BJ (cell line): Measurements from ENCODE around the gene SLAMF9. TPM values are rescaled to one million over a fixed set of nuclear protein-coding genes. Genes with fewer than 3 reads are reported as not detected.

Experiments used
- CTCF ChIA-PET: fragments of 350-600 bp; formaldehyde crosslinking; extraction: SDS; loops from one replicate; lab custom pipeline; 2021; ENCODE audit warnings: antibody characterized with exemption, inconsistent platforms; lab: Yijun Ruan, JAX
- POLR2A ChIA-PET: fragments of 300-600 bp; sonication (Branson Sonifier 250); formaldehyde crosslinking; extraction: SDS; loops from one replicate; lab custom pipeline; 2021; ENCODE audit warnings: antibody characterized with exemption; lab: Charles Lee
- DNase-seq: peaks from one replicate; pipeline ENCODE4 v3.0.0-alpha.2; 2011; ENCODE audit warnings: low read depth
- H3K27me3 ChIP-seq: 2 replicates; pipeline ENCODE4 v1.6.0; 2011; ENCODE audit warnings: low read length; ENCODE audit not compliant: control insufficient read depth, insufficient read depth
- H3K36me3 ChIP-seq: 2 replicates; pipeline ENCODE4 v1.5.1; 2011; ENCODE audit warnings: low read length; ENCODE audit not compliant: control insufficient read depth, insufficient read depth
- H3K4me3 ChIP-seq: 2 replicates; pipeline ENCODE4 v1.5.1; 2011; ENCODE audit warnings: low read depth, mild to moderate bottlenecking, control low read depth, low read length
- polyA plus RNA-seq: library from polyadenylated mRNA; depleted of rRNA; stranded (reverse); fragments of >200 nt; gene quantifications from 2 replicates; pipeline ENCODE4 v1.2.3, GENCODE V29; 2011
- TF ChIP-seq, protein P1 (sequence below): IDR thresholded peaks from 2 replicates; pipeline ENCODE4 v1.5.1; 2011; ENCODE audit warnings: low read depth, mild to moderate bottlenecking, control low read depth, inconsistent platforms, low read length, moderate library complexity; ENCODE audit not compliant: insufficient read depth

The SLAMF9 gene
- polyA plus RNA-seq, 1 experiment, result not detected

DNA sequence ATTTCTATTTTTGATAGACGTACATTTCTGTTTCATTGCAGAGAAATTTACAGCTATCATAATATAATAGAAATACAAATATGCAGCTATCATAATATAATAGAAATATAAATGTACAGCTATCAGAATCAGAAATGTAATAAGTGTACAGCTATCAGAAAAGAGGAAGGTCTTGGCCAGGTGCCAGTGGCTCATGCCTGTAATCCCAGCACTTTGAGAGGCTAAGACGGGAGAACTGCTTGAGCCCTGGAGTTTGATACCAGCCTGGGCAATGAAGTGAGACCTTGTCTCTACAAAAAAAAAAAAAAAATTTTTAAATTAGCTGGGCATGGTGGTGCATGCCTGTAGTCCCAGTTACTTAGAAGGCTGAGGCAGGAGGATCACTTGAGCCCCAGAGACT, 39.9 kb upstream of the SLAMF9 start:
- CTCF ChIA-PET, result interaction anchor here (1.0 to 1.9 kb wide), 2 partner anchors 12 to 14 kb away, joined by 3 to 10 read pairs; no protein-coding TSS in a partner anchor
- POLR2A ChIA-PET, result no interaction called here
- TF ChIP-seq, protein P1, sequence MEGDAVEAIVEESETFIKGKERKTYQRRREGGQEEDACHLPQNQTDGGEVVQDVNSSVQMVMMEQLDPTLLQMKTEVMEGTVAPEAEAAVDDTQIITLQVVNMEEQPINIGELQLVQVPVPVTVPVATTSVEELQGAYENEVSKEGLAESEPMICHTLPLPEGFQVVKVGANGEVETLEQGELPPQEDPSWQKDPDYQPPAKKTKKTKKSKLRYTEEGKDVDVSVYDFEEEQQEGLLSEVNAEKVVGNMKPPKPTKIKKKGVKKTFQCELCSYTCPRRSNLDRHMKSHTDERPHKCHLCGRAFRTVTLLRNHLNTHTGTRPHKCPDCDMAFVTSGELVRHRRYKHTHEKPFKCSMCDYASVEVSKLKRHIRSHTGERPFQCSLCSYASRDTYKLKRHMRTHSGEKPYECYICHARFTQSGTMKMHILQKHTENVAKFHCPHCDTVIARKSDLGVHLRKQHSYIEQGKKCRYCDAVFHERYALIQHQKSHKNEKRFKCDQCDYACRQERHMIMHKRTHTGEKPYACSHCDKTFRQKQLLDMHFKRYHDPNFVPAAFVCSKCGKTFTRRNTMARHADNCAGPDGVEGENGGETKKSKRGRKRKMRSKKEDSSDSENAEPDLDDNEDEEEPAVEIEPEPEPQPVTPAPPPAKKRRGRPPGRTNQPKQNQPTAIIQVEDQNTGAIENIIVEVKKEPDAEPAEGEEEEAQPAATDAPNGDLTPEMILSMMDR, result no peak
- H3K27me3 ChIP-seq, result no peaks in the 10 kb centered on the region
- no peak for DNase-seq
- H3K36me3 ChIP-seq, result no peaks in the 10 kb centered on the region
- no peak overlapping the region for H3K4me3 ChIP-seq

DNA sequence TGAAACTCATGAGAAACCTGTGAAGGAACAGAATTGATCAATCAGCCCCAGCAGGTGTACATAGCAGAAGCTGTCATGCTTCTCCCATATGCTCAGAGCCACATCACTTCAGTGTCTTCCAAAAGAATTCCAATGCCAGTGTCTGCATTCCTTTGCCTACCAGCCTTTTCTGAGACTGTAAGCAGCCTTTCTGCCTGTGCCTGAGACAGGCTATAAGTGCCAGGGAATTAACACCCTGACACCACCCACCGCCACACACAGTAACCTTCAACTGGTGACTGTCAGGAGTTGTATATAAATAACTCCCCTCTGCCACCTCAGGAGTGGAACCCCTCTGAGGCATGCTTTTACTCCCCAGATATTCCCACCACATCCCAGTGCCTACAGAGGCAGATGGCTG, 38.1 kb upstream of the SLAMF9 start:
- CTCF ChIA-PET, result interaction anchor here (1.5 kb wide), 1 partner anchor 14 kb away, joined by 15 read pairs; no protein-coding TSS in a partner anchor
- no peaks in the 10 kb centered on the region for H3K27me3 ChIP-seq
- no peaks in the 10 kb centered on the region for H3K36me3 ChIP-seq
- H3K4me3 ChIP-seq, result no peak overlapping the region
- TF ChIP-seq, protein P1, result no peak
- POLR2A ChIA-PET, result no interaction called here
- no peak for DNase-seq

DNA sequence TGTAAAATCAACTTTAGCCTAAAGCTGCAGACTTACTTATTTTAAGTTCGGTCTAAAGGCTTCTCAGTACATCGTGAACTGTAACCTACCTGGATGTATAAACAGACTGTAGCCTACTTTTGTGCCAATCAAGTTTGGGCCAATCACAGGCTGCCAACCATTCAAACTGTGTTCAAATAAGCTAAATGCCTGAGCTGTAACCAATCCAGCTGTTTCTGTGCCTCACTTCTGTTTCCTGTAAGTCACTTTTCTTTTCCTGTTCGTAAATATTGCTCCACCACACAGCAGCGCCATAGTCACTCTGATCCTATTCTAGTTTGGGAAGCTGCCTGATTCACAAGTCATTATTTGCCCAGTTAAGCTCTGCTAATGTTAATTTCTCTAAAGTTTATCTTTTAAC, 37.5 kb upstream of the SLAMF9 start:
- no peaks in the 10 kb centered on the region for H3K27me3 ChIP-seq
- ChIA-PET CTCF (interaction anchor here (1.5 kb wide), 1 partner anchor 15 kb away, joined by 15 read pairs; no protein-coding TSS in a partner anchor), POLR2A (no interaction called here)
- TF ChIP-seq, protein P1, result no peak
- H3K36me3 ChIP-seq, result no peaks in the 10 kb centered on the region
- DNase-seq, result no peak
- no peak overlapping the region for H3K4me3 ChIP-seq

DNA sequence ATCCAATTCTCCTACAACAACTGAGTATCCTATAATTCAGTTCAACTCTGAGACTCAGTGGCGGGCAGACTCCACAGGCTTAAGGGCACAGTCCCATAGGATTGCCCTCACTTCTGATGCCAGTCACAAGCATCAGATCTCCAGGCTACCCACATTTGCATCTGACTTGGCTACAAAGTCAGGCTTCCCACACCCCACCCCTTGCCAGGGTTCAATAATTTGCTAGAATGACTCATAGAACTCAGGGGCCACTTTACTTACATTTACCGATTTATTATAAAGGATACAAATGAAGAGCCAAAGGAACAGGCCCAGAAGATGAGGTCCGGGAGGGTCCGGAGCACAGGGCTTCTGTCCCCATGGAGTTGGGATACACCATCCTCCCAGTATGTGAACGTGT, 36.0 kb upstream of the SLAMF9 start:
- Histone ChIP-seq H3K4me3 (no peak overlapping the region), H3K36me3 (no peaks in the 10 kb centered on the region), H3K27me3 (no peaks in the 10 kb centered on the region; the same call in 1 of the 2 replicates)
- TF ChIP-seq, protein P1, result no peak
- DNase-seq, result no peak
- POLR2A ChIA-PET, result no interaction called here
- CTCF ChIA-PET, result interaction anchor here (0.8 kb wide), 1 partner anchor 15 kb away, joined by 4 read pairs; no protein-coding TSS in a partner anchor

DNA sequence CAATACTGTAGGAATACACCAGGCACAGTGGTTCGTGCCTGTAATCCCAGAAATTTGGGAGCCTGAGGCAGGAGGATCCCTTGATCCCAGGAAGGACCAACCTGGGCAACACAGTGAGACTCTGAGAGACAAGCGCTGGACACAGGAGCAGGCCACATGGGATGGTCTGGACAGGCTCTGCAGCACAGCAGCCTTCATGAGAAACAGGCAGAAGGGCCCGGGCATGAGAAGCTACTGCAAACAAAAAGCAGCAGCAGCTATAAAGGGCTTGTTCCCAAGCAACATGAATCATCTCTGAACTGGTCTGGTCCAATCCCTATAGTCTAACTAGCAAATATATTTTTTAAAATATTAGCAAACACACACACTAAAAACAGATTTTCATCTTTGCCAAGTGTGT, 35.5 kb upstream of the SLAMF9 start:
- DNase-seq, result no peak
- Histone ChIP-seq H3K4me3 (no peak overlapping the region), H3K27me3 (no peaks in the 10 kb centered on the region; the same call in 1 of the 2 replicates), H3K36me3 (no peaks in the 10 kb centered on the region)
- POLR2A ChIA-PET, result no interaction called here
- TF ChIP-seq, protein P1, result no peak
- CTCF ChIA-PET, result interaction anchor here (2.0 kb wide), 1 partner anchor 17 kb away, joined by 9 read pairs; no protein-coding TSS in a partner anchor
